VCaP (cell line): ENCODE results near the gene PSD.
A peak's percentile ranks its signal among the peaks of the same experiment; 100 is the strongest.
"Not testable (repeated sequence)": the region's sequence is repeated elsewhere in the genome, so short reads cannot be mapped to it uniquely, and the experiment has no call there.

Experiments
- H3K27ac ChIP-seq: fragments of 450-650 bp; 2 replicates; pipeline ENCODE4 v1.5.1; 2017
- TF ChIP-seq, protein P1 (sequence below): fragments of 450-650 bp; conservative IDR thresholded peaks from 2 replicates; pipeline ENCODE4 v1.5.1; 2017; ENCODE audit warnings: mild to moderate bottlenecking, moderate library complexity

PSD gene

DNA sequence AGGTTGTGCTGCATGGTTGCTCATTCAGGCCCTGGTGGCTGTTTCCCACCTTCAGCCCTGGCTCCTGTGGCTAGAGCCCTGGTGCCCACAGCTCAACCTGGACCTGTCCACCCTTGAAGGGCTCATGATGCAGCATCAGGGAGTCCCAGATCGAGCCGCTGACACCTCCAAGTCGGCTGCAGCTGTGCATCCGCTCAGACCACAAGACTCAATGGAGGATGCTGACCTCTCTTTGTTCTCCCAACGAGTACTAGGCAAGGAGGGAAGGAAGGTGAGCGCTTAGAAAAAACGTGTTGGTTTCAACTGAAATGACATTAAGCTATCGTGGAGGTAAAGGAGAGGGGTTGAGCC is 42.2 kb upstream of the PSD start:
- TF ChIP-seq, protein P1, sequence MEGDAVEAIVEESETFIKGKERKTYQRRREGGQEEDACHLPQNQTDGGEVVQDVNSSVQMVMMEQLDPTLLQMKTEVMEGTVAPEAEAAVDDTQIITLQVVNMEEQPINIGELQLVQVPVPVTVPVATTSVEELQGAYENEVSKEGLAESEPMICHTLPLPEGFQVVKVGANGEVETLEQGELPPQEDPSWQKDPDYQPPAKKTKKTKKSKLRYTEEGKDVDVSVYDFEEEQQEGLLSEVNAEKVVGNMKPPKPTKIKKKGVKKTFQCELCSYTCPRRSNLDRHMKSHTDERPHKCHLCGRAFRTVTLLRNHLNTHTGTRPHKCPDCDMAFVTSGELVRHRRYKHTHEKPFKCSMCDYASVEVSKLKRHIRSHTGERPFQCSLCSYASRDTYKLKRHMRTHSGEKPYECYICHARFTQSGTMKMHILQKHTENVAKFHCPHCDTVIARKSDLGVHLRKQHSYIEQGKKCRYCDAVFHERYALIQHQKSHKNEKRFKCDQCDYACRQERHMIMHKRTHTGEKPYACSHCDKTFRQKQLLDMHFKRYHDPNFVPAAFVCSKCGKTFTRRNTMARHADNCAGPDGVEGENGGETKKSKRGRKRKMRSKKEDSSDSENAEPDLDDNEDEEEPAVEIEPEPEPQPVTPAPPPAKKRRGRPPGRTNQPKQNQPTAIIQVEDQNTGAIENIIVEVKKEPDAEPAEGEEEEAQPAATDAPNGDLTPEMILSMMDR, result no peak
- H3K27ac ChIP-seq, result peak overlapping the region; percentile 93

DNA sequence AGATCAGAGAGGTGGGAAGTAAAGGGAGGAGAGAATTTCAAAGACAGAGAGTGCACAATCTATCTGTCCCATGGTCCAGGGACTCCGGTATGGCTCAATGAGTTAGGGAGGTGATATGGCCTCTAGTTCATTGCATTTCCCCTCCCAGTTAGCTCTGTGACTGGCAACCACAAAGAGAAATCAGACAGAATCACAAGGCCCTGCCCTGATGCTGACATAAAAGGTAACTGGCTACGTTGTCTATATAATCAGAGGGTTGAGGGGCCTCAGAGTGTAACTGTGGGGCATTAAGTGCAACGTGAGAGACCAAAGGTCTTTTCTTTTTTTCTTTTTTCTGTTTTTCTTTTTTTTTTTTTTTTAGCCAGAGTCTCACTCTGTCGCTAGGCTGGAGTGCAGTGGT is 40.1 kb upstream of the PSD start:
- TF ChIP-seq, protein P1, result no peak
- H3K27ac ChIP-seq, result no peak overlapping the region

DNA sequence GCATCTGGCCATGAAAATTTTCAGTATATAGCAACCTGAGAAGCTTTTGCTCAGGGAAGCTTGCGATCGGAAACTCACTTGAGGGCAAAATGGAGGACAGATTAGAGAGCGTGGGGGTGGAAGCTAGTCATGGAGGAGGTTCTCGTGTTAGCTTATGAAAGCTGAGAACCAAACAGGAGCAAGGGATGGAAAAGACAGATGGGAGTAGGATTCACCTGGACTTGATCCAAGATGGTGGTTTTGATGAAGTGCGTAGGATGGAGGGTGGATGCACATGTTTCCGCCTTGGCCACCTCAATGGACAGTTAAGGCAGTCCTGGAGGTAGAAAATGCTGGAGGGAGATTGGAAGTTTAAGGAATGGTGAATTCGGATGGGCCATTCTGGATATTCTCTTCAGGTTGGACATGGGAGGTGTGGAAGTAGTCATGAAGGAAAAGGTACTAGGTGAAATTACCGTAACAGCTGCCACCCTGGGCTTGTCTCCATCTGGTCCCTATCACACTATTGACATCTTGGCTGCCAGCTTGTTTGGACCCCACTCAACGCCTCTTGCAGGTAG is 39.1 kb upstream of the PSD start:
- H3K27ac ChIP-seq, result no peak overlapping the region
- TF ChIP-seq, protein P1, result no peak

DNA sequence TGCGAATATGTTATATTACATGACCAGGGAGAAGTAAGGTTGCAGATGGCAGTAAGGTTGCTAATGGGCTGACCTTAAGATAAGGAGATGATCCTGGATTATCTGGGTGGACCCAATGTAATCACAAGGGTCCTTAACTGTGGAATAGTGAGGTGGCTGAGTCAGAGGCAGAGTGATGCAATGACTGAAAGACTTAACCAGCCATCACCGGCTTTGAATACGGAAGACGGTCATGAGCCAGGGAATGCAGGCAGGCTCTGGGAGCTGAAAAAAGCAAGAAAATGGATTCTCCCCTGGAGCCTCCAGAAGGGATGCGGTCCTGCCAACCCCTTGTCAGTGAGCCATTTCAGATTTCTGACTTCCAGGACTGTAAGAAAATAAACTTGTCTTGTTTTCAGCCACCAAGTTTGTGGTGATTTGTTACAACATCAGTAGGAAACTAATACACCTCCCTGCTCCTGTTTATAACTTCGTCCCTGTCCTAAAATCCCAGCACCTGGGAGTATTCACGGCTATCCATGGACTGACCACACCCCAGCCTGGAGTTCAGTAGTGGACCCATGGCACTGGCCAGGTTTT is 37.4 kb upstream of the PSD start:
- TF ChIP-seq, protein P1, result no peak
- H3K27ac ChIP-seq, result no peak overlapping the region

DNA sequence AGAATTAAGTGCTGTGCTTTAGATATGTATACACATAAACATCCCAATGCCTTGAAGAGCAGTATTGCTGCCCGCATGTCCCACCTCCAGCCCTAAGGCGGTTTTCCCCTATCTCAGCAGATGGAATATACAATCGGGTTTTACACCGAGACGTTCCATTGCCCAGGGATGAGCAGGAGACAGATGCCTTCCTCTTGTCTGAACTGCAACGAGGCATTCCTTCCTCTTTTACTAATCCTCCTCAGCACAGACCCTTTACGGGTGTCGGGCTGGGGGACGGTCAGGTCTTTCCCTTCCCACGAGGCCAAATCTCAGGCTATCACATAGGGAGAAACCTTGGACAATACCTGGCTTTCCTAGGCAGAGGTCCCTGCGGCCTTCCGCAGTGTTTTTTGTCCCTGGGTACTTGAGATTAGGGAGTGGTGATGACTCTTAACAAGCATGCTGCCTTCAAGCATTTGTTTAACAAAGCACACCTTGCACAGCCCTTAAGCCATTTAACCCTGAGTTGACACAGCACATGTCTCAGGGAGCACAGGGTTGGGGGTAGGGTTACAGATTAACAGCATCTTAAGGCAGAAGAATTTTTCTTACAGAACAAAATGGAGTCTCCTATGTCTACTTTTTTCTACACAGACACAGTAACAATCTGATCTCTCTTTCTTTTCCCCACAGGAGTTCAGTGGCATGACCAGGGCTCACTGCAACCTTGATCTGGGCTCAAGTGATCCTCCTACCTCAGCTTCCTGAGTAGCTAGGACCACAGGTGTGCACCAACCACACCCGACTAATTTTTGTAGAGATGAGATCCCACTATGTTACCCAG is 36.3 kb upstream of the PSD start:
- not testable (repeated sequence) for H3K27ac ChIP-seq

DNA sequence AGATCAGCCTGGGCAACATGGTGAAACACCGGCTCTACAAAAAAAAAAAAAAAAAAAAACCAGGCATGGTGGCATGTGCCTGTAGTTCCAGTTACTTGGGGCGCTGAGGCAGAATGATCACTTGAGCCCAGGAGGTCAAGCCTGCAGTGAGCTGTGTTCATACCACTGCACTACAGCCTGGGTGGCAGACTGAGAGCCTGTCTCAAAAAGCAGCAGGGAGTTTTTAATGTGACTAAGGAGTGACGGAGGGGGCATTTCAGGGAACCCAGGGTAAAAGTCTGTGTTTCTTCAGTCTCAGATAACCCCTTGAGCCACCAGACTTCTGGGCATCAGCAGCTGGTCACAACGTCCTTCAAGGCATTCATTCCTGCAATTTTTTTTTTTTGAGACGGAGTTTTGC is 34.9 kb upstream of the PSD start:
- H3K27ac ChIP-seq, result no peak overlapping the region
- TF ChIP-seq, protein P1, result no peak

DNA sequence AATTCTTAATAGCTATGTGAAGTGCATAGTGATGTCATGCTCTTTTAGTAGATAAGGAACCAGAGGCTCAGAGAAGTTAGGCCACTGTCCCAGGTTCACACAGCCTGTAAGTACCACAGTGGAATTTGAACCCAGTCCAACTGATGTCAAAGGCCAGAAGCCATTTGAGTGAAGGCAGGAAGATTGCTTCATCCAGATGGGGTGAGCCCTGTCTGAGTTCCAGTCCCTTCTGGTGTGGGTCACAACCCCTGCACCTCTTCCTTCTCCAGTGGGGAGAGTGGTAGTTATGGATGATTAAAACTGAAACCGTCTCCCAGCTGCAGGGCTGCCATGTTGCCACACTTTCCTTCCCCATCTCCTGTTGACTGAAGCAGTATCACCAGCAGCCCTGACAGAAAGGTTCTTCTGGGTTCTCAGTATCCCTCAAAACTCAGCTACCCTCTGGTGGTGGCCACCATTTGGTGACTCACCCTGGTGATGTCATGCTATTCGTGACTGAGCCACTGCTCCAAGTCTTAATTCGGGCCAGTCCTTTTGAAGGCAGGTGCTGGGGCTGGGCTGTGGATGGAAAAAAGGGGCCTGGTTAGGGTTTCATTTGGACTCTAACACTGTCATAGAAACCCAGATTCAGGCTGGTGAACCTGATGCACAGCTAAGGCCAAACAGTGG is 34.2 kb upstream of the PSD start:
- TF ChIP-seq, protein P1, result no peak

More for the DNA sequence above, 34.2 kb upstream of the PSD start:
- H3K27ac ChIP-seq, result no peak overlapping the region
